ENCODE results near the gene PDRG1.

The PDRG1 gene

DNA sequence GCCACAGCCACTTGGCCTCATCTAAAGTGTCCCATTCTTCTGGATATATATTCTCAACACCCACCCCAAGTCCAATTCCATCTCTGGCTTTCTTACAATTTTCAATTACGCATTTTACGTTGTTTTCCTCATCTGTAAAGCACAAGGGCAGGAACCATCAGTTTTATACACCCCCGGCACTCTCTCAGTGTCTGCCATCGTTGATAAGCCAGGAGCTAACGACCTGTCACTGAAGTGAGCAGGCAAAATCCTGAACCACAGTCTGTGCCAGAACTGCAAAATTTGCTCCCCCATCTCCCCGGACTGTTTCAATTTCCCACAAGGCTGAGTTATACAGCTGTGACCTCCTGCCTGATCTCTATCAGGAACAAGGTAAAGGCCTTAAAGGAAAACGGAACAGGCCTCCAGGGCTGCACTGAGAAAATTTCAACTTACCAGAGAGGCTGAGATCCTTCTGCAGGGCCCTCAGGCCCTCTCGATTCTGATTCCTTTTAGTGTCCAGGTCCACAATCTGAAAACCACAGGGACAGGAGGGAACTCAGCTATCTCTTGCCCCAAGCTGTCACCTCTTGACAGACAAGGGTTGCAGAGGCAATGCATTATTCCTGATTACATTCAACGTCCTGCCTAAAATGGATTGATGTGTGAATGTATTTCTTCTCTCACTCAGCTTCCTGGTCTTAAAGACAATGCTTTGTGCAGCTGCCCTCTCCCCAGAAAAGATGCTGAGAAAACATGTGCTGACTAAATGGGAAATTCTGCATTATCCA, 1.8 kb downstream of the PDRG1 start:
- no peak overlapping the region for H3K9ac ChIP-seq (ENCODE audit: insufficient read length, low read depth)
- peaks cover 13% of the 10 kb centered on the region; the same call in 1 of the 2 replicates for H3K9me3 ChIP-seq (ENCODE audit: insufficient read depth, low read length)
- no peaks in the 10 kb centered on the region for H3K4me1 ChIP-seq (ENCODE audit: insufficient read depth, insufficient read length)
- H3K36me3 ChIP-seq (ENCODE audit: insufficient read depth, insufficient read length, low read length), result peaks cover 56% of the 10 kb centered on the region
- no peak for DNase-seq (ENCODE audit: low read depth, low spot score)
- no peak overlapping the region for H3K4me3 ChIP-seq (ENCODE audit: insufficient read length, low read depth)
- no peaks in the 10 kb centered on the region for H3K27me3 ChIP-seq (ENCODE audit: insufficient read depth, insufficient read length)
- TF ChIP-seq SUZ12 (IDR thresholded peaks at IDR 0.05; ENCODE audit: extremely low read depth, insufficient read depth, insufficient read length) (no peak), YY1 (IDR thresholded peaks at IDR 0.05; ENCODE audit: insufficient read depth, insufficient read length) (no peak), ZNF274 (IDR thresholded peaks at IDR 0.05; ENCODE audit: low read depth, low read length) (no peak)

DNA sequence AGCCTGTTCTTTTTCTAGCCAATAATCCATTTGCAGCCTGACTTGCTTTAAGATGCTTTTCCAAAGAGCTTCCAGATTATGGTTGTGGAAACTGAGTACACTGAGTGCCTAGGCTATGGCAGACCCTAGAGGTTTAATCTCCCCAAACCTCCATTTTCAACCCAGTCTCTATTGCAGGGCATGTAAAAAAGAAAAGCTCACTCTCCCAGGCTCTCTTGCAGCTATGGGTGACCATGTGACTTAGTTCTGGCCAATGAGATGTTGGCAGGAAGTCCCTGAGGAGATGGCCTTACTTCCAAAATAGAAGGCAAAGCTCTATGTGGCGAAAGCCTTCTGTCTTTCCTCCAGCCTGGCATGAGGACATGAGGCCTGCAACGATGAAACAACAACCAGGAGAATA, 3.8 kb downstream of the PDRG1 start:
- peaks cover 72% of the 10 kb centered on the region for H3K36me3 ChIP-seq (ENCODE audit: insufficient read depth, insufficient read length, low read length)

DNA sequence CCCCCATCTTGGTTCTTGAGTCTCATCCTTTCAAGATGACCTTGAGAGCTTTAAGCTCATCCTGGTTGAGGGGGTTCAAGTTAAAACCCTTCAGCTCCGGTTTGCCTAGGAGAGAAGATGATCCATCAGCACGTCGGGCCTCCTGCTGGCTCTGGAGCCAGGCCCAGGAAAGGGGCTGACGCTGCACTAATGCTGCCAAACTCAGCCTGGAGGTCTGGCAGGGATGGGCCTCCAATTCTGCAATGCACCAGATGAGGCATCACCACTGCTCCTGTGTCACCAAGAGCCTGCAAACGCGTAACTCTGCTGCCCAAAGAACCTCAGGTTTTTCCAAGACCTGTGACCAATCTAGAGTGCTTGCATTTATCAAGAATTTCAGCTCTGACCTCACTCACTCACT, 6.1 kb downstream of the PDRG1 start:
- H3K9me3 ChIP-seq (ENCODE audit: insufficient read depth, low read length), result peaks cover 13% of the 10 kb centered on the region; the same call in 1 of the 2 replicates
- TF ChIP-seq ZNF274 (IDR thresholded peaks at IDR 0.05; ENCODE audit: low read depth, low read length) (no peak), YY1 (IDR thresholded peaks at IDR 0.05; ENCODE audit: insufficient read depth, insufficient read length) (no peak), SUZ12 (IDR thresholded peaks at IDR 0.05; ENCODE audit: extremely low read depth, insufficient read depth, insufficient read length) (no peak)
- peaks cover 83% of the 10 kb centered on the region for H3K36me3 ChIP-seq (ENCODE audit: insufficient read depth, insufficient read length, low read length)

More for the DNA sequence above, 3.8 kb downstream of the PDRG1 start:
- H3K9me3 ChIP-seq (ENCODE audit: insufficient read depth, low read length), result peaks cover 13% of the 10 kb centered on the region; the same call in 1 of the 2 replicates
- H3K27me3 ChIP-seq (ENCODE audit: insufficient read depth, insufficient read length), result no peaks in the 10 kb centered on the region
- no peak for DNase-seq (ENCODE audit: low read depth, low spot score)
- H3K4me1 ChIP-seq (ENCODE audit: insufficient read depth, insufficient read length), result no peaks in the 10 kb centered on the region
- no peak overlapping the region for H3K4me3 ChIP-seq (ENCODE audit: insufficient read length, low read depth)
- no peak for TF ChIP-seq SUZ12 (IDR thresholded peaks at IDR 0.05; ENCODE audit: extremely low read depth, insufficient read depth, insufficient read length)
- no peak for TF ChIP-seq YY1 (IDR thresholded peaks at IDR 0.05; ENCODE audit: insufficient read depth, insufficient read length)
- no peak for TF ChIP-seq ZNF274 (IDR thresholded peaks at IDR 0.05; ENCODE audit: low read depth, low read length)
- H3K9ac ChIP-seq (ENCODE audit: insufficient read length, low read depth), result no peak overlapping the region

DNA sequence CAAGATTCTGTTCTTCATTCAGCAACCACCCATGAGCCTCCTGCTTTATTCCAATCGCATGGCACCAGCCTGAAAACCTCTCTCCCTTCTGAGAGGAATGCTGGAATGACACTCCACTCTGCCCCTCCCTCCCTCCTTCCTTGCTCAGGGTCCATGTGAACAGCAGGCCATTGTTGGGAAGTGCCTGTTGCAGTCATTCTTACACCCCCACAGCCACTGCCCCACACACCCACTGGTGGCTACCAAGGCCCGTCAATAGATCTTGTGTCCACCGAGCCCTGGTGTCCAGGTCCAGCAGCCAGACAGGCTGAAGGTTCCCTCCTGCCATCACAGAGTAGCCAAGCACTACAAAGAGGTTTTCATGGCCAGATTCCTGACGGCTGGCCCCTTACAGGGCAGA, 6.5 kb downstream of the PDRG1 start:
- no peak for DNase-seq (ENCODE audit: low read depth, low spot score)
- Histone ChIP-seq H3K4me3 (ENCODE audit: insufficient read length, low read depth) (no peak overlapping the region), H3K36me3 (ENCODE audit: insufficient read depth, insufficient read length, low read length) (peaks cover 78% of the 10 kb centered on the region), H3K4me1 (ENCODE audit: insufficient read depth, insufficient read length) (no peaks in the 10 kb centered on the region), H3K27me3 (ENCODE audit: insufficient read depth, insufficient read length) (no peaks in the 10 kb centered on the region), H3K9ac (ENCODE audit: insufficient read length, low read depth) (no peak overlapping the region), H3K9me3 (ENCODE audit: insufficient read depth, low read length) (peaks cover 13% of the 10 kb centered on the region; the same call in 1 of the 2 replicates)
- TF ChIP-seq YY1 (IDR thresholded peaks at IDR 0.05; ENCODE audit: insufficient read depth, insufficient read length), result no peak
- no peak for TF ChIP-seq SUZ12 (IDR thresholded peaks at IDR 0.05; ENCODE audit: extremely low read depth, insufficient read depth, insufficient read length)
- TF ChIP-seq ZNF274 (IDR thresholded peaks at IDR 0.05; ENCODE audit: low read depth, low read length), result no peak

More for the DNA sequence above, 6.1 kb downstream of the PDRG1 start:
- Histone ChIP-seq H3K9ac (ENCODE audit: insufficient read length, low read depth) (no peak overlapping the region), H3K4me1 (ENCODE audit: insufficient read depth, insufficient read length) (no peaks in the 10 kb centered on the region), H3K4me3 (ENCODE audit: insufficient read length, low read depth) (no peak overlapping the region), H3K27me3 (ENCODE audit: insufficient read depth, insufficient read length) (no peaks in the 10 kb centered on the region)
- DNase-seq (ENCODE audit: low read depth, low spot score), result no peak

DNA sequence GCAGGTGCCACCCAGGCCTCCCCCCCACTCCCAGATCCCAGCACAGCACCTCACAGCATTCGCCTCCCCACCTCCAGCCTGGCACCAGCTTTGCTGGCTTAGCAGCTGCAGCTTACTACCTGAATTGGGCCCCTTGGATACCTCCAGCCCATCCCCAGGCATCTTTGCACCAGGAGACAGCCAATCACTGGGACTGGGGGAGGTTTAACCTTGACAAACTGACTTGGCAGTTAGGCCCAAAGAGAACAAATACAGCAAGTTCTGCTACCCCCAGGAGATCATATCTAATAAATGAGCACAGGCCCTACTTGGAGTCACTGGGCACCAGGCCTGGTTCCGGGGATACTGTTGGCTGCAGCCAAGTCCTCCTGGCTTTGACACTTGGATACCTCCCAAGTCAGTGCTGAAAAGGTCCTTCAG, 8.8 kb downstream of the PDRG1 start:
- Histone ChIP-seq H3K27me3 (ENCODE audit: insufficient read depth, insufficient read length) (no peaks in the 10 kb centered on the region), H3K4me1 (ENCODE audit: insufficient read depth, insufficient read length) (no peaks in the 10 kb centered on the region), H3K36me3 (ENCODE audit: insufficient read depth, insufficient read length, low read length) (peaks cover 57% of the 10 kb centered on the region), H3K9ac (ENCODE audit: insufficient read length, low read depth) (no peak overlapping the region), H3K4me3 (ENCODE audit: insufficient read length, low read depth) (no peak overlapping the region), H3K9me3 (ENCODE audit: insufficient read depth, low read length) (peaks cover 3% of the 10 kb centered on the region; the same call in 1 of the 2 replicates)
- DNase-seq (ENCODE audit: low read depth, low spot score), result no peak
- TF ChIP-seq SUZ12 (IDR thresholded peaks at IDR 0.05; ENCODE audit: extremely low read depth, insufficient read depth, insufficient read length) (no peak), ZNF274 (IDR thresholded peaks at IDR 0.05; ENCODE audit: low read depth, low read length) (no peak), YY1 (IDR thresholded peaks at IDR 0.05; ENCODE audit: insufficient read depth, insufficient read length) (no peak)

DNA sequence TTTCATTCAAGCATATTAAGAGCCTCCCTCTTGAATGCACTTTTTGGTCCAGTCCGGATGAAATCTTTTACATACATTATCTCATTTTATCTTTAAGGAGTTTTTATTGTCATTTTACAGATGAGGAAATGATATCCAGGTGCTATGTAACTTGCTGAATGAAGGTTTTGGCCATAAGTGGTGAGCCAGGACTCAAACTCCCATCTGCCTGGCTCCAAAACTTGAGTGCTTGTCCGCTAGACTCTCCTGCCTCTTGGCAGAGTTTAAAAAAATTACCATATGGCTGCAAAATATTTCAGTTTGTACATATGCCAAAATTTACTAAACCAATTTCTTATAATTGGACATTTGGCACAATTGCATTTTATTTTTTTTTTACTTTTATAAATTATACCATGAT, 12.2 kb downstream of the PDRG1 start:
- no peak for TF ChIP-seq YY1 (IDR thresholded peaks at IDR 0.05; ENCODE audit: insufficient read depth, insufficient read length)
- TF ChIP-seq SUZ12 (IDR thresholded peaks at IDR 0.05; ENCODE audit: extremely low read depth, insufficient read depth, insufficient read length), result no peak
- no peak for TF ChIP-seq ZNF274 (IDR thresholded peaks at IDR 0.05; ENCODE audit: low read depth, low read length)
- peaks cover 3% of the 10 kb centered on the region for H3K4me1 ChIP-seq (ENCODE audit: insufficient read depth, insufficient read length)
- H3K9me3 ChIP-seq (ENCODE audit: insufficient read depth, low read length), result no peaks in the 10 kb centered on the region
- DNase-seq (ENCODE audit: low read depth, low spot score), result no peak
- H3K27me3 ChIP-seq (ENCODE audit: insufficient read depth, insufficient read length), result no peaks in the 10 kb centered on the region
- H3K4me3 ChIP-seq (ENCODE audit: insufficient read length, low read depth), result no peak overlapping the region
- H3K9ac ChIP-seq (ENCODE audit: insufficient read length, low read depth), result no peak overlapping the region
- peaks cover 23% of the 10 kb centered on the region for H3K36me3 ChIP-seq (ENCODE audit: insufficient read depth, insufficient read length, low read length)

DNA sequence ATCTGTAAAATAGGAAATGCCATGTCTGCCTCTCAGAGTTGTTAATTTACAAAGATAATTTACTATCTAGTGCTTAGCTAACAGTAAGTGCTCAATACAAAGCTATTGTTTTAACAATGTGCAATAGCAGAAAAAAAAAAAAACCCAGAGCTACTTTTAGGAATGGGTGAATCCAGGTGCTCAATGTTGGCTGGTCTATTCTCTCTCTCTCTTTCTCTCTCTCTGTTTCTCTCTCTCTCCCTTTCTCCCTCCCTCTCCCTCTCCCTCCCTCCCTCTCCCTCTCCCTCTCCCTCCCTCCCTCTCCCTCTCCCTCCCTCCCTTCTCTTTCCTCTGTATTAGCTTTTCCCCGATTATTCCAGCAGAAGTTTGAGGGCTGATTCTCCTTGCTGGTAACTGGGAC, 14.0 kb downstream of the PDRG1 start:
- no peak for TF ChIP-seq SUZ12 (IDR thresholded peaks at IDR 0.05; ENCODE audit: extremely low read depth, insufficient read depth, insufficient read length)
- TF ChIP-seq ZNF274 (IDR thresholded peaks at IDR 0.05; ENCODE audit: low read depth, low read length), result no peak
- no peak for TF ChIP-seq YY1 (IDR thresholded peaks at IDR 0.05; ENCODE audit: insufficient read depth, insufficient read length)
- DNase-seq (ENCODE audit: low read depth, low spot score), result no peak
- Histone ChIP-seq H3K4me3 (ENCODE audit: insufficient read length, low read depth) (no peak overlapping the region), H3K9me3 (ENCODE audit: insufficient read depth, low read length) (no peaks in the 10 kb centered on the region), H3K27me3 (ENCODE audit: insufficient read depth, insufficient read length) (no peaks in the 10 kb centered on the region), H3K4me1 (ENCODE audit: insufficient read depth, insufficient read length) (peaks cover 3% of the 10 kb centered on the region), H3K9ac (ENCODE audit: insufficient read length, low read depth) (no peak overlapping the region), H3K36me3 (ENCODE audit: insufficient read depth, insufficient read length, low read length) (peaks cover 9% of the 10 kb centered on the region)

Data from NT2/D1 (cell line).